BE2C (cell line): ENCODE measurements around the gene COL8A1.

Experiments
- DNase-seq: peaks from one replicate; pipeline ENCODE4 v3.0.0-alpha.2; 2020
- H3K27me3 ChIP-seq: fragments of 250-450 bp; sonication (Bioruptor Pico); 2 replicates; pipeline ENCODE4 v1.5.1; 2020; ENCODE audit warnings: mild to moderate bottlenecking
- H3K36me3 ChIP-seq: fragments of 250-450 bp; sonication (Bioruptor Pico); 2 replicates; pipeline ENCODE4 v1.5.1; 2020; ENCODE audit warnings: mild to moderate bottlenecking
- H3K4me1 ChIP-seq: fragments of 250-450 bp; sonication (Bioruptor Pico); 2 replicates; pipeline ENCODE4 v1.5.1; 2020
- H3K4me3 ChIP-seq: 2 replicates; pipeline ENCODE4 v1.5.1; 2011; ENCODE audit warnings: low read depth, low read length
- H3K9me3 ChIP-seq: fragments of 250-450 bp; sonication (Bioruptor Pico); 2 replicates; pipeline ENCODE4 v1.5.1; 2020
- CTCF ChIP-seq: IDR thresholded peaks from 2 replicates; pipeline ENCODE4 v1.5.1; 2012; ENCODE audit warnings: mild to moderate bottlenecking, low read depth, low read length

Gene COL8A1

GRCh38 chr3:99817047-99817436, 178.6 kb downstream of the COL8A1 start:
- peak overlapping the region; percentile 79 for H3K4me3 ChIP-seq
- no peaks in the 10 kb centered on the region for H3K36me3 ChIP-seq
- no peaks in the 10 kb centered on the region for H3K9me3 ChIP-seq
- no peaks in the 10 kb centered on the region for H3K27me3 ChIP-seq
- peak; percentile 27 for DNase-seq
- peaks cover 8% of the 10 kb centered on the region for H3K4me1 ChIP-seq
- no peak for TF ChIP-seq CTCF

DNA sequence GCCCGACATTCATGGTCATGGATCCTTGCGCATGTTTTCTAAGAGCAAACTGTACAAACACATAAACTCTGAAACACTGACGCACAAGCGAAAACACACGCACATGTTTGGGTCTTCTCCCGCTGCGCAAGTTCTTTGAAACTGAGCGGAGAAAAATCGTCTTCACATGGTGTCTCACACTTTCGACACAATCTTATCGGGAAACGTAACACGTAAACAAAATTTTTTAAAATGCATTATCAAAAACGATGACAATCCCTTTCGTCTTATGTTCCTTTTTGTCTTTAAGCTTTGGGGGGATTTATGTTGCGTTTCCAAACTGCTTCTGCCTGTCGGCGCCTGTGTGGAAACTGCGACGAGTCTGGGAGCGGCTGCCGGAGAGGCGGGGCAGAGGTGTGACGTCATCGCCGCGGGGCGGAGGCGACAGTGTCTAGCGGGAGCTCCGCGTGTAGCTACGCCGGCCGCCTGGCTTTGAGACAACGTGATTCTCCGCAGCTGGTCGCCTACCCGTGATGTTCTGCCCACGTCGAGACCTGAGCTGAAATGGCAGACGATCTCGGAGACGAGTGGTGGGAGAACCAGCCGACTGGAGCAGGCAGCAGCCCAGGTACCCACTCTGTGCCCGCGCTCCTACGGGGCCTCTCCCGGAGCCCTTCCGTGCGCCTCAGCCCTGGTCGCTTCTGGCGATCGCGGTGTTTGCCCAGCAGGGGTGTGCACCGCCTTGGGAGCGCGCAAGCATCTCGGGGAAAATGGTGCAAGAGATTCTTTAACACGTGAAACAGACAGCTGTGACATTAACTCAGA, 179.2 kb downstream of the COL8A1 start, which contains the start of gene CMSS1:
TSS of gene CMSS1 (plus strand) at position 426 of the 804 bp plus-strand sequence.
- no peaks in the 10 kb centered on the region for H3K36me3 ChIP-seq
- DNase-seq = peak; percentile 97
- H3K4me1 ChIP-seq = peaks cover 12% of the 10 kb centered on the region
- peak; percentile 30; the same call in 1 of the 2 replicates for TF ChIP-seq CTCF
- peak within 1 kb of the TSS; percentile 79 for H3K4me3 ChIP-seq
- no peaks in the 10 kb centered on the region for H3K27me3 ChIP-seq
- H3K9me3 ChIP-seq = no peaks in the 10 kb centered on the region

DNA sequence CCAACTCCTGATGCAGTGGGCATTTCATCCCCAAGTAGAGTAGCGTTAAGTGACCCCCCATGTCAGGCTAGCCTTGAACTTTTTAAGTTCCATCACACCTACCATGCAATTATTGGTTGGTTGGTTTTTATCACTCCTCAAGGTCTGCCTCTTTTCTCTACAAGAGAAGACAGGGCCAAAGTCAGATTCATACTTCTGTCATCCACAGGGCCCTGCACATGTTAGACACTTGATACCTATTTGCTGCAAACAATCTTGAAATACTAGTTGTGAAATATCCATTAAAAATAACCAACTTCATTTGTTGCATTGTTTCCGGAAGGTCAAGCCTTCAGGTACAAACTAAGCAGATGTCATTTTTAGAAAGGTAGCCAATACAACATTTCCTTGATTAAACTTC, 180.4 kb downstream of the COL8A1 start:
- TF ChIP-seq CTCF = no peak
- no peaks in the 10 kb centered on the region for H3K9me3 ChIP-seq
- no peak for DNase-seq
- no peaks in the 10 kb centered on the region for H3K36me3 ChIP-seq
- peaks cover 11% of the 10 kb centered on the region for H3K4me1 ChIP-seq
- no peaks in the 10 kb centered on the region for H3K27me3 ChIP-seq
- H3K4me3 ChIP-seq = peak overlapping the region; percentile 79

DNA sequence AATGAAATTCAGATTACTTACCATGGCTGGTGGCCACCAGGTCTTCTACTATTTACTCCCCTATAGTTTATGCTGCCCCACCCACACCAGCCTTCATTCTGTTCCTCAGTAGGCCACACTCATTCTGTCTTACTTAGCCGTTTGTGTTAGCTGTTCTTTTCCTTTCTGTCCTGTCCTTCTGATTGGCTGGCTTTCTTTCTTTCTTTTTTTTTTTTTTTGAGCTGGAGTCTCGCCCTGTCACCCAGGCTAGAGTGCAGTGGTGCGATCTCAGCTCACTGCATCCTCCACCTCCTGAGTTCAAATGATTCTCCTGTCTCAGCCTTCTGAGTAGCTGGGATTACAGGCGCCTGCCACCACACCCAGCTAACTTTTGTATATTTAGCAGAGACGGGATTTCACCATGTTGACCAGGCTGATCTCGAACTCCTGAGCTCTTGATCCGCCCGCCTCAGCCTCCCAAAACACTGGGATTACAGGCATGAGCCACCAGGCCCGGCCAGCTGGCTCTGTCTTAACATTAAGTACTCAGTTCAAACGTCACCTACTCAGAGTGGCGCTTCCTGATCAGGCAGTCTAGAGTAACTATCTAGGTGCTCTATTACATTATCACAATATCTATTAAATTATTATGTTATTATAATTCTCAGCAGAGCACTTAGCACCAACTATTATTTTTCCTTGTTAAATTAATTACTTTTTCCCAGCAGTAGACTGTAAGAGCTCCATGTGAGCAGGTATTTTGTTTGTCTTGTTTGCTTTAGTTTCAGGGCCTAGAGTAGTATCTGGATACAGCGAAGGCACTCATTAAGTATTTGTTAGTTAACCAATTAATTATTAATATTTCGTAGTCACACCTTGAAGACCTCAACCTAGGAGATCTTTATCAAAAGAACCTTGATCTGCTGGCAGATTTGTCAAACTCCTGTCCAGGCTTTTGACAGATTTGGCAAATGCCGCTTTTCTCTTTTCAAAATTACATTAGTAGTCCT, 185.6 kb downstream of the COL8A1 start:
- Histone ChIP-seq H3K27me3 (no peaks in the 10 kb centered on the region), H3K9me3 (no peaks in the 10 kb centered on the region), H3K4me3 (no peak overlapping the region), H3K4me1 (peaks cover 17% of the 10 kb centered on the region), H3K36me3 (no peaks in the 10 kb centered on the region)
- DNase-seq = peak; percentile 35
- no peak for TF ChIP-seq CTCF

DNA sequence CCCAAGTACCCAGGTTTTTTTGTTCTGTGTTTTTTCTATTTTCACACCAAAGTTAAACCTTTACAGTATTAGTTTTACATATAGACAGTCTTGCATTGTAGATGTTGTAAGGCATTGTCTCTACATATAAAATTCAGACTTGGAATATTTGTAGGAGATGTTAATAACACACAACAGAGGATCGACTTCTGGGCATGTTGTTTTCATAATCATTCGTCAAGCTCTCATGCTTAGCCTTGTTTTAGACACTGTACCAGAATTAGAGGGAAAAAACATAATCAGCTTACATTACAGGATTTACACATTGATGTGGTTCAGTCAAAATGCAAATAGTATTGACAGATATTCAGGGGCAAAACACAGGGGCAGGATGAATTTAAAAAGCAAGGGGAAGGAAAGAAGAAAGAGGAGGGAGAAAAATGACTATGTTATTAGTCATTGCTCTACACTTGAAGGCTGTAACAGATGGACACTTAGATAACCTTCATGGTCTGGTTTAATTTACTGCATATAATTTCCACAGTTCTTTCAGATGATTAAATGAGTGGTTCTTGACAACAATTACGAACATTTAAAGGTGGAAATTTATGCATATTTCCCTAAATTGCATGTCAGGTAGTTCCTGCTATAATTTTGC, 186.7 kb downstream of the COL8A1 start:
- Histone ChIP-seq H3K27me3 (no peaks in the 10 kb centered on the region), H3K4me1 (peaks cover 17% of the 10 kb centered on the region), H3K9me3 (no peaks in the 10 kb centered on the region), H3K4me3 (no peak overlapping the region), H3K36me3 (no peaks in the 10 kb centered on the region)
- TF ChIP-seq CTCF = no peak
- no peak for DNase-seq
